H1 (cell line): ENCODE results near the gene ATP8B2. TPM values are rescaled to one million over a fixed set of nuclear protein-coding genes. Genes with fewer than 3 reads are reported as not detected.
A peak's percentile ranks its signal among the peaks of the same experiment; 100 is the strongest.

ENCODE experiments used
- CTCF ChIA-PET: fragments of 300-600 bp; sonication (Branson Sonifier 250); formaldehyde crosslinking; loops from one replicate; lab custom pipeline; 2021; ENCODE audit not compliant: partially characterized antibody; lab: Charles Lee
- POLR2A ChIA-PET: fragments of 300-600 bp; sonication (Branson Sonifier 250); formaldehyde crosslinking; loops from one replicate; lab custom pipeline; 2021; ENCODE audit warnings: inconsistent platforms; ENCODE audit not compliant: partially characterized antibody; lab: Charles Lee
- DNase-seq, 2 experiments: peaks; one replicate each; pipeline versions ENCODE4 v3.0.0 to v3.0.0-alpha.2; 2010 to 2022; ENCODE audit warnings: low spot score in 2 of 2, low read depth in 1 of 2, mixed read lengths in 1 of 2
- FAIRE-seq: peaks from 2 replicates; lab custom pipeline; 2011; peaks lifted over from hg19 to GRCh38; lab: Jason Lieb, UNC
- H2AFZ ChIP-seq: 2 replicates; pipeline ENCODE4 v1.8.1; 2012; ENCODE audit warnings: low read length, inconsistent platforms
- H2AK5ac ChIP-seq: 2 replicates; pipeline ENCODE4 v1.6.1; 2013; ENCODE audit warnings: low read depth, low read length
- H2BK120ac ChIP-seq: replicated peaks from 2 replicates; pipeline ENCODE3; 2013; ENCODE audit warnings: low read depth, low read length, inconsistent platforms
- H2BK12ac ChIP-seq: 2 replicates; pipeline ENCODE4 v1.6.1; 2013; ENCODE audit warnings: low read depth, low read length
- H2BK15ac ChIP-seq: 2 replicates; pipeline ENCODE4 v1.6.1; 2013; ENCODE audit warnings: low read length
- H2BK20ac ChIP-seq: 2 replicates; pipeline ENCODE4 v1.6.1; 2013; ENCODE audit warnings: low read length
- H2BK5ac ChIP-seq: 2 replicates; pipeline ENCODE4 v1.6.1; 2013; ENCODE audit warnings: low read depth, low read length
- H3K14ac ChIP-seq: 2 replicates; pipeline ENCODE4 v1.6.1; 2013; ENCODE audit warnings: inconsistent platforms; ENCODE audit not compliant: insufficient read length
- H3K18ac ChIP-seq: 2 replicates; pipeline ENCODE4 v1.6.1; 2013; ENCODE audit warnings: low read length; ENCODE audit errors: extremely low read depth
- H3K23ac ChIP-seq: 2 replicates; pipeline ENCODE4 v1.6.1; 2013; ENCODE audit warnings: inconsistent platforms; ENCODE audit not compliant: insufficient read length
- H3K23me2 ChIP-seq: 2 replicates; pipeline ENCODE4 v1.6.1; 2013; ENCODE audit warnings: low read depth, low read length
- H3K27ac ChIP-seq: 2 replicates; pipeline ENCODE4 v1.6.1; 2011; ENCODE audit warnings: low read depth, low read length, inconsistent platforms
- H3K27me3 ChIP-seq, 4 experiments: replicated peaks in 1 of 4; 1 replicate in 1 of 4; 2 replicates in 3 of 4; pipeline versions ENCODE4 v1.6.1 to v1.8.1; 2011 to 2013; ENCODE audit warnings: low read length in 3 of 4, mild to moderate bottlenecking in 3 of 4, inconsistent platforms in 2 of 4, mixed read lengths in 2 of 4, moderate library complexity in 1 of 4; ENCODE audit not compliant: control insufficient read depth in 3 of 4, insufficient read depth in 3 of 4; ENCODE audit errors: extremely low read depth in 1 of 4
- H3K36me3 ChIP-seq, 4 experiments: 2 replicates each; pipeline versions ENCODE4 v1.6.1 to v1.8.1; 2011 to 2013; ENCODE audit warnings: mild to moderate bottlenecking in 4 of 4, low read length in 3 of 4, moderate library complexity in 2 of 4, control low read depth in 1 of 4, inconsistent platforms in 1 of 4; ENCODE audit not compliant: insufficient read depth in 4 of 4, control insufficient read depth in 2 of 4
- H3K4ac ChIP-seq: replicated peaks from 2 replicates; pipeline ENCODE3; 2013; ENCODE audit warnings: low read length, low read depth, mixed read lengths, inconsistent platforms; ENCODE audit not compliant: insufficient read length
- H3K4me1 ChIP-seq, 4 experiments: replicated peaks in 1 of 4; 1 replicate in 1 of 4; 2 replicates in 3 of 4; pipeline versions ENCODE4 v1.6.1 to v1.8.1; 2011 to 2013; ENCODE audit warnings: low read length in 3 of 4, inconsistent platforms in 2 of 4, mixed read lengths in 1 of 4; ENCODE audit not compliant: insufficient read depth in 4 of 4, control insufficient read depth in 3 of 4
- H3K4me2 ChIP-seq, 2 experiments: 2 replicates each; pipeline versions ENCODE4 v1.6.1 to v1.8.1; 2011 to 2013; ENCODE audit warnings: low read depth in 2 of 2, low read length in 2 of 2, control low read depth in 1 of 2, inconsistent platforms in 1 of 2, mild to moderate bottlenecking in 1 of 2; ENCODE audit not compliant: insufficient read depth in 1 of 2
- H3K4me3 ChIP-seq, 4 experiments: fragments of 200-600, 300-600 bp in 1 of 4; sonication (generic), shearing (Covaris generic), sonication (Bioruptor Twin) in 1 of 4; 2 replicates each; pipeline versions ENCODE4 v1.5.1 to v1.8.1; 2011 to 2016; ENCODE audit warnings: low read length in 4 of 4, low read depth in 3 of 4, control low read depth in 2 of 4, inconsistent platforms in 2 of 4, mild to moderate bottlenecking in 2 of 4, mixed read lengths in 1 of 4, moderate library complexity in 1 of 4; ENCODE audit not compliant: insufficient read depth in 2 of 4; ENCODE audit errors: extremely low read depth in 1 of 4
- H3K56ac ChIP-seq: replicated peaks from 2 replicates; pipeline ENCODE3; 2013; ENCODE audit warnings: low read depth, mild to moderate bottlenecking, mixed read lengths, low read length, inconsistent platforms; ENCODE audit not compliant: insufficient read length
- H3K79me1 ChIP-seq: 2 replicates; pipeline ENCODE4 v1.6.1; 2013; ENCODE audit warnings: low read depth, low read length, control low read depth
- H3K79me2 ChIP-seq, 2 experiments: 2 replicates each; pipeline versions ENCODE4 v1.6.1 to v1.8.1; 2012 to 2013; ENCODE audit warnings: low read length in 2 of 2, mild to moderate bottlenecking in 2 of 2, inconsistent platforms in 1 of 2; ENCODE audit not compliant: insufficient read depth in 2 of 2, control insufficient read depth in 1 of 2
- H3K9ac ChIP-seq, 4 experiments: replicated peaks in 1 of 4; 1 replicate in 1 of 4; 2 replicates in 3 of 4; pipeline versions ENCODE4 v1.6.1 to v1.8.1; 2011 to 2013; ENCODE audit warnings: low read depth in 3 of 4, low read length in 3 of 4, control low read depth in 2 of 4, mild to moderate bottlenecking in 2 of 4, moderate library complexity in 2 of 4, inconsistent platforms in 1 of 4; ENCODE audit errors: extremely low read depth in 1 of 4
- H3K9me3 ChIP-seq, 2 experiments: 2 replicates each; pipeline versions ENCODE4 v1.6.1 to v1.8.1; 2012 to 2013; ENCODE audit warnings: mild to moderate bottlenecking in 2 of 2, moderate library complexity in 2 of 2, control low read depth in 1 of 2, inconsistent platforms in 1 of 2, low read depth in 1 of 2, low read length in 1 of 2, mixed read lengths in 1 of 2; ENCODE audit not compliant: insufficient read depth in 2 of 2
- H4K20me1 ChIP-seq, 2 experiments: replicated peaks in 1 of 2; 2 replicates each; pipeline versions ENCODE3 to v1.8.1; 2011 to 2013; ENCODE audit warnings: inconsistent platforms in 2 of 2, low read length in 2 of 2, mild to moderate bottlenecking in 1 of 2; ENCODE audit not compliant: insufficient read depth in 2 of 2, control insufficient read depth in 1 of 2
- H4K5ac ChIP-seq: 2 replicates; pipeline ENCODE4 v1.6.1; 2013; ENCODE audit warnings: low read length, low read depth, mixed read lengths, inconsistent platforms; ENCODE audit not compliant: insufficient read length
- H4K8ac ChIP-seq: 2 replicates; pipeline ENCODE4 v1.8.0; 2013; ENCODE audit warnings: mild to moderate bottlenecking, moderate library complexity, low read length, inconsistent platforms; ENCODE audit not compliant: insufficient read depth; ENCODE audit errors: extremely low read depth
- H4K91ac ChIP-seq: replicated peaks from 2 replicates; pipeline ENCODE3; 2013; ENCODE audit warnings: low read length, mixed read lengths, inconsistent platforms; ENCODE audit not compliant: insufficient read length
- BACH1 ChIP-seq: IDR thresholded peaks from 2 replicates; pipeline ENCODE4 v1.6.1; 2012; ENCODE audit warnings: low read length, improper control_type of control experiment
- CHD1 ChIP-seq: IDR thresholded peaks from 2 replicates; pipeline ENCODE4 v1.6.1; 2012; ENCODE audit warnings: low read depth, low read length, improper control_type of control experiment
- FOSL1 ChIP-seq: IDR thresholded peaks from 2 replicates; pipeline ENCODE4 v1.6.1; 2011; ENCODE audit warnings: mild to moderate bottlenecking, low read depth, low read length, moderate library complexity; ENCODE audit not compliant: insufficient read depth
- JUN ChIP-seq: IDR thresholded peaks from 2 replicates; pipeline ENCODE4 v1.6.1; 2011; ENCODE audit warnings: low read depth, mild to moderate bottlenecking, improper control_type of control experiment, low read length
- NANOG ChIP-seq: IDR thresholded peaks from 2 replicates; pipeline ENCODE4 v1.6.1; 2011; ENCODE audit warnings: low read length, low read depth, mild to moderate bottlenecking, inconsistent platforms; ENCODE audit not compliant: insufficient read depth, poor library complexity, severe bottlenecking
- POLR2AphosphoS5 ChIP-seq: IDR thresholded peaks from 2 replicates; pipeline ENCODE4 v1.6.1; 2011; ENCODE audit warnings: low read depth, low read length
- SIN3A ChIP-seq, 2 experiments: IDR thresholded peaks in 1 of 2; conservative IDR thresholded peaks in 1 of 2; 2 replicates each; pipeline ENCODE4 v1.6.1; 2011 to 2012; ENCODE audit warnings: low read length in 2 of 2, improper control_type of control experiment in 1 of 2, low read depth in 1 of 2, mild to moderate bottlenecking in 1 of 2
- TAF7 ChIP-seq: optimal IDR thresholded peaks from 2 replicates; pipeline ENCODE3; 2011; ENCODE audit warnings: low read depth, mild to moderate bottlenecking, inconsistent platforms, low read length, moderate library complexity, borderline replicate concordance
- TCF12 ChIP-seq: IDR thresholded peaks from 2 replicates; pipeline ENCODE4 v1.6.1; 2011; ENCODE audit warnings: low read depth, mild to moderate bottlenecking, low read length
- ZNF274 ChIP-seq: IDR thresholded peaks from 2 replicates; pipeline ENCODE4 v1.7.0; 2012; ENCODE audit warnings: low read length, borderline replicate concordance; ENCODE audit errors: extremely low read depth
- WGBS, 2 experiments: shearing (Covaris generic) in 1 of 2; methylation state at CpG; one replicate each; pipeline versions ENCODE4 v1.1.6 to v1.1.7; 2013 to 2015; ENCODE audit warnings: low lambda C conversion rate in 2 of 2, mixed read lengths in 2 of 2, inconsistent platforms in 1 of 2, low coverage in 1 of 2, missing lambda C conversion rate in 1 of 2; ENCODE audit not compliant: insufficient replicate concordance in 2 of 2, insufficient coverage in 1 of 2, insufficient read length in 1 of 2; ENCODE audit errors: extremely low coverage in 1 of 2, missing lambda C conversion rate in 1 of 2; 5-methylcytosine and 5-hydroxymethylcytosine counted together
- polyA plus RNA-seq, 7 experiments: library from polyadenylated mRNA; depleted of rRNA in 3 of 7; stranded (reverse) in 5 of 7; unstranded in 2 of 7; fragments of >200 nt in 5 of 7; fragments of 200-250 nt in 2 of 7; gene quantifications; 1 replicate in 5 of 7; 2 replicates in 1 of 7; 4 replicates in 1 of 7; pipeline versions ENCODE4 v1.2.1 to v1.2.3, GENCODE V29; 2011 to 2013; ENCODE audit warnings: missing spikeins in 2 of 7, mixed read lengths in 2 of 7
- total RNA-seq: library from RNA; stranded (reverse); fragmentation: NEBNext Ultra II Directional; extraction: Animal tissue kit (Norgen Biotek cat#: 25700); gene quantifications from 2 replicates; pipeline ENCODE4 v1.2.1, GENCODE V29; 2021

Gene ATP8B2
- total and polyA plus RNA-seq, 2 of the 8 experiments (the other 6 are each of a cell fraction or from before 2014, with no cell fraction given) = 61.4 to 70.1 TPM

GRCh38 chr1:154326546-154327465 is 1.5 kb downstream of the ATP8B2 start:
- DNase-seq (no peak), FAIRE-seq (no peak)
- Histone ChIP-seq H2BK20ac (no peak overlapping the region), H3K79me2 (peaks cover 0 to 18% of the 10 kb centered on the region in 2 experiments; a peak in 2 of 4 replicates), H2BK5ac (peak overlapping the region; percentile 19), H3K9ac (peak overlapping the region in 3 of 4 experiments; percentile 54 to 58 (median 57); a peak in 4 of 7 replicates), H3K27ac (peak overlapping the region; percentile 20; the same call in 1 of the 2 replicates), H3K56ac (no peak overlapping the region), H2AK5ac (peak overlapping the region; percentile 87), H3K4ac (no peak overlapping the region), H3K14ac (no peak overlapping the region), H2AFZ (no peak overlapping the region), H3K18ac (no peak overlapping the region), H3K36me3 (peaks cover 6 to 16% (median 10%) of the 10 kb centered on the region in 4 experiments; a peak in 6 of 8 replicates), H2BK12ac (0 out of 2 replicates have a peak overlapping the region, but pooled peaks have one; percentile 35), H4K8ac (no peak overlapping the region), H4K5ac (no peak overlapping the region), H4K91ac (no peak overlapping the region), H3K4me1 (peaks cover 23 to 25% (median 24%) of the 10 kb centered on the region in 4 experiments), H3K27me3 (no peaks in the 10 kb centered on the region), H3K79me1 (peaks cover 10% of the 10 kb centered on the region; the same call in 1 of the 2 replicates), H3K23ac (no peak overlapping the region), H3K4me3 (peak overlapping the region; percentile 66 to 89 (median 78); a peak in 6 of 8 replicates), H3K9me3 (no peaks in the 10 kb centered on the region), H2BK120ac (no peak overlapping the region), H4K20me1 (peaks cover 5 to 11% of the 10 kb centered on the region in 2 experiments), H3K4me2 (peak overlapping the region; percentile 86 to 88), H2BK15ac (peak overlapping the region; percentile 65), H3K23me2 (peaks cover 22% of the 10 kb centered on the region)
- CTCF ChIA-PET = interaction anchor here (0.8 to 21.7 kb wide), 21 partner anchors 12 to 153 kb away, joined by 3 to 507 read pairs (median 4); partner anchors contain the start of gene HAX1
- 74% methylated on average over 5 of the region's 6 CpGs; no CpG with 5 or more reads in 1 of the 2 experiments for WGBS, 2 experiments
- POLR2A ChIA-PET = interaction anchor here (0.9 to 2.9 kb wide), 7 partner anchors 8 to 224 kb away, joined by 3 to 11 read pairs (median 4); partner anchors contain the start of gene HAX1
- TF ChIP-seq ZNF274 (no peak), TCF12 (no peak), JUN (no peak), TAF7 (no peak), SIN3A (conservative IDR thresholded peaks at IDR 0.05 in 1 of 2, IDR thresholded peaks at IDR 0.05 in 1 of 2; ENCODE audit: low read depth in 1 of 2, low read length in 2 of 2) (no peak), CHD1 (no peak), FOSL1 (no peak), POLR2AphosphoS5 (no peak; the same call in 1 of the 2 replicates), BACH1 (no peak), NANOG (no peak)
